ENCODE measurements around the gene C9orf40. TPM values are rescaled to one million over a fixed set of nuclear protein-coding genes. Genes with fewer than 3 reads are reported as not detected.

C9orf40 gene
- polyA plus RNA-seq, 4 donors, result 5.2 to 7.1 (median 6.7) TPM

- DNase-seq (ENCODE audit: low read depth in 4 of 4, low spot score in 2 of 4), result no peak
These were observed 9.9 kb downstream of the C9orf40 start for GRCh38 chr9:74942801-74943200.

GRCh38 chr9:74940600-74940999 is 12.1 kb downstream of the C9orf40 start:
- no peak for DNase-seq (ENCODE audit: low read depth in 4 of 4, low spot score in 2 of 4)

- DNase-seq (ENCODE audit: low read depth in 4 of 4, low spot score in 2 of 4), result no peak
These were observed 17.7 kb downstream of the C9orf40 start for GRCh38 chr9:74935008-74935407.

GRCh38 chr9:74921737-74922136 is 31.0 kb downstream of the C9orf40 start:
- no peak for DNase-seq (ENCODE audit: low read depth in 4 of 4, low spot score in 2 of 4)

GRCh38 chr9:74920944-74921626 is 31.6 kb downstream of the C9orf40 start:
- DNase-seq (ENCODE audit: low read depth in 4 of 4, low spot score in 2 of 4), result no peak

- DNase-seq (ENCODE audit: low read depth in 4 of 4, low spot score in 2 of 4), result no peak
These were observed 42.7 kb downstream of the C9orf40 start for GRCh38 chr9:74910036-74910435.

GRCh38 chr9:74908665-74909064 is 44.0 kb downstream of the C9orf40 start:
- DNase-seq (ENCODE audit: low read depth in 4 of 4, low spot score in 2 of 4), result no peak

GRCh38 chr9:74907085-74907484 is 45.6 kb downstream of the C9orf40 start:
- no peak for DNase-seq (ENCODE audit: low read depth in 4 of 4, low spot score in 2 of 4)

GRCh38 chr9:74901001-74901400 is 51.7 kb downstream of the C9orf40 start:
- DNase-seq (ENCODE audit: low read depth in 4 of 4, low spot score in 2 of 4), result no peak

Other genes with a start within 250 kb of the C9orf40 start
- 1 to 10 TPM in 2 of 4 donors, under 1 TPM in 2; 0.85 to 1.3 (median 1.0) TPM for gene TRPM6, start 65.0 kb downstream of the C9orf40 start, polyA plus RNA-seq (ENCODE audit: insufficient read length in 4 of 4)
- gene CARNMT1, start 75.4 kb upstream of the C9orf40 start, polyA plus RNA-seq (ENCODE audit: insufficient read length in 4 of 4), result 10 to 100 TPM; 17.6 to 24.5 (median 18.3) TPM
- gene NMRK1, start 135.2 kb upstream of the C9orf40 start, polyA plus RNA-seq (ENCODE audit: insufficient read length in 4 of 4), result 10 to 100 TPM; 13.5 to 30.0 (median 22.3) TPM
- gene OSTF1, start 135.6 kb upstream of the C9orf40 start, polyA plus RNA-seq (ENCODE audit: insufficient read length in 4 of 4), result 10 to 100 TPM; 21.1 to 31.6 (median 27.9) TPM

Measured in left renal cortex interstitium (tissue), 4 donors.